Neural cell (in vitro differentiated cells): Measurements from ENCODE around the gene GSK3B. TPM values are rescaled to one million over a fixed set of nuclear protein-coding genes. Genes with fewer than 3 reads are reported as not detected.

Source experiments
- H2AFZ ChIP-seq: fragments of 200-600, 300-800 bp; sonication (generic), shearing (Covaris generic); 2 replicates; pipeline ENCODE4 v1.6.0; 2014; ENCODE audit warnings: low read depth, mild to moderate bottlenecking, antibody characterized with exemption, low read length, moderate library complexity
- H3F3A ChIP-seq: fragments of 200-600 bp; shearing (Covaris generic); 2 replicates; pipeline ENCODE4 v1.6.1; 2016; ENCODE audit warnings: mild to moderate bottlenecking, moderate library complexity, mixed read lengths, antibody characterized with exemption, low read length; ENCODE audit not compliant: insufficient read depth, poor library complexity, severe bottlenecking
- H3K27ac ChIP-seq: fragments of 200-600, 300-800 bp; sonication (generic), shearing (Covaris generic); 2 replicates; pipeline ENCODE4 v1.5.1; 2014; ENCODE audit warnings: mild to moderate bottlenecking, low read length, moderate library complexity
- H3K27me3 ChIP-seq: fragments of 300-800, 200-600 bp; sonication (generic), shearing (Covaris generic); 2 replicates; pipeline ENCODE4 v1.6.0; 2014; ENCODE audit warnings: mild to moderate bottlenecking, low read depth, low read length, moderate library complexity; ENCODE audit not compliant: insufficient read depth
- H3K36me3 ChIP-seq: fragments of 300-800, 200-600 bp; sonication (generic), shearing (Covaris generic); 2 replicates; pipeline ENCODE4 v1.5.1; 2014; ENCODE audit warnings: mild to moderate bottlenecking, antibody characterized with exemption, low read length, moderate library complexity; ENCODE audit not compliant: insufficient read depth
- H3K4me2 ChIP-seq: fragments of 300-800, 200-600 bp; sonication (generic), shearing (Covaris generic); 2 replicates; pipeline ENCODE4 v1.6.0; 2014; ENCODE audit warnings: mild to moderate bottlenecking, low read length
- H3K4me3 ChIP-seq: fragments of 300-800, 200-600 bp; sonication (generic), shearing (Covaris generic); 2 replicates; pipeline ENCODE4 v1.5.1; 2014; ENCODE audit warnings: mild to moderate bottlenecking, low read length, moderate library complexity
- H3K79me2 ChIP-seq: fragments of 200-600 bp; shearing (Covaris generic); replicated peaks from 2 replicates; pipeline ENCODE4 v1.6.0; 2014; ENCODE audit warnings: mild to moderate bottlenecking, low read length, moderate library complexity; ENCODE audit not compliant: insufficient read depth
- H3K9ac ChIP-seq: fragments of 300-800, 200-600 bp; sonication (generic), shearing (Covaris generic); 2 replicates; pipeline ENCODE4 v1.6.1; 2016; ENCODE audit warnings: mild to moderate bottlenecking, low read length, mixed read lengths
- H3K9me2 ChIP-seq: fragments of 200-600 bp; shearing (Covaris generic); 2 replicates; pipeline ENCODE4 v1.6.1; 2016; ENCODE audit warnings: mild to moderate bottlenecking, low read length, mixed read lengths; ENCODE audit not compliant: insufficient read depth
- H3K9me3 ChIP-seq: fragments of 200-600, 300-800 bp; sonication (generic), shearing (Covaris generic); 2 replicates; pipeline ENCODE4 v1.6.1; 2016; ENCODE audit warnings: mild to moderate bottlenecking, mixed run types, low read length, moderate library complexity, mixed read lengths
- H4K20me1 ChIP-seq: fragments of 200-600 bp; shearing (Covaris generic); 2 replicates; pipeline ENCODE4 v1.6.1; 2016; ENCODE audit warnings: mild to moderate bottlenecking, mixed run types; ENCODE audit not compliant: insufficient read depth
- EP300 ChIP-seq: fragments of 450-650 bp; conservative IDR thresholded peaks from 2 replicates; pipeline ENCODE4 v1.6.1; 2014; ENCODE audit warnings: antibody characterized with exemption, mild to moderate bottlenecking, moderate library complexity; ENCODE audit not compliant: poor library complexity, severe bottlenecking
- EZH2 ChIP-seq: fragments of 200-600, 300-800 bp; shearing (Covaris generic), sonication (generic); IDR thresholded peaks from 2 replicates; pipeline ENCODE4 v1.6.1; 2014; ENCODE audit warnings: antibody characterized with exemption, low read length, borderline replicate concordance, mild to moderate bottlenecking; ENCODE audit not compliant: insufficient read depth, poor library complexity, severe bottlenecking
- MXI1 ChIP-seq: fragments of 450-650 bp; conservative IDR thresholded peaks from 2 replicates; pipeline ENCODE4 v1.6.1; 2014; ENCODE audit warnings: antibody characterized with exemption, mild to moderate bottlenecking; ENCODE audit not compliant: poor library complexity, severe bottlenecking
- POLR2AphosphoS5 ChIP-seq: IDR thresholded peaks from 2 replicates; pipeline ENCODE4 v1.6.1; 2012
- RAD21 ChIP-seq: fragments of 450-650 bp; conservative IDR thresholded peaks from 2 replicates; pipeline ENCODE4 v1.6.1; 2014; ENCODE audit warnings: antibody characterized with exemption, mild to moderate bottlenecking, moderate library complexity
- REST ChIP-seq: IDR thresholded peaks from 2 replicates; pipeline ENCODE4 v1.6.1; 2012; ENCODE audit warnings: borderline replicate concordance
- SMC3 ChIP-seq: fragments of 450-650 bp; conservative IDR thresholded peaks from 2 replicates; pipeline ENCODE4 v1.6.1; 2014; ENCODE audit warnings: antibody characterized with exemption, mild to moderate bottlenecking, moderate library complexity; ENCODE audit not compliant: poor library complexity
- TAF1 ChIP-seq: IDR thresholded peaks from 2 replicates; pipeline ENCODE4 v1.6.1; 2012; ENCODE audit warnings: low read depth
- polyA plus RNA-seq: library from polyadenylated mRNA; depleted of rRNA; stranded (reverse); fragments of >200 nt; gene quantifications from 2 replicates; pipeline ENCODE4 v1.2.3, GENCODE V29; 2014
- TF ChIP-seq, protein P1 (sequence below): fragments of 450-650 bp; IDR thresholded peaks from 2 replicates; pipeline ENCODE4 v1.5.1; 2014; ENCODE audit warnings: antibody characterized with exemption, mild to moderate bottlenecking, moderate library complexity; ENCODE audit not compliant: poor library complexity, severe bottlenecking

The GSK3B gene
- polyA plus RNA-seq, 1 donor from 2014 or later: 48.5 TPM

GRCh38 chr3:119862616-119863015 lies 231.6 kb downstream of the GSK3B start:
- H3K4me3 ChIP-seq: no peak overlapping the region
- TF ChIP-seq, protein P1, sequence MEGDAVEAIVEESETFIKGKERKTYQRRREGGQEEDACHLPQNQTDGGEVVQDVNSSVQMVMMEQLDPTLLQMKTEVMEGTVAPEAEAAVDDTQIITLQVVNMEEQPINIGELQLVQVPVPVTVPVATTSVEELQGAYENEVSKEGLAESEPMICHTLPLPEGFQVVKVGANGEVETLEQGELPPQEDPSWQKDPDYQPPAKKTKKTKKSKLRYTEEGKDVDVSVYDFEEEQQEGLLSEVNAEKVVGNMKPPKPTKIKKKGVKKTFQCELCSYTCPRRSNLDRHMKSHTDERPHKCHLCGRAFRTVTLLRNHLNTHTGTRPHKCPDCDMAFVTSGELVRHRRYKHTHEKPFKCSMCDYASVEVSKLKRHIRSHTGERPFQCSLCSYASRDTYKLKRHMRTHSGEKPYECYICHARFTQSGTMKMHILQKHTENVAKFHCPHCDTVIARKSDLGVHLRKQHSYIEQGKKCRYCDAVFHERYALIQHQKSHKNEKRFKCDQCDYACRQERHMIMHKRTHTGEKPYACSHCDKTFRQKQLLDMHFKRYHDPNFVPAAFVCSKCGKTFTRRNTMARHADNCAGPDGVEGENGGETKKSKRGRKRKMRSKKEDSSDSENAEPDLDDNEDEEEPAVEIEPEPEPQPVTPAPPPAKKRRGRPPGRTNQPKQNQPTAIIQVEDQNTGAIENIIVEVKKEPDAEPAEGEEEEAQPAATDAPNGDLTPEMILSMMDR: no peak
- no peak for TF ChIP-seq EZH2
- TF ChIP-seq MXI1: no peak
- TF ChIP-seq TAF1: no peak
- no peak for TF ChIP-seq EP300
- H3K79me2 ChIP-seq: no peaks in the 10 kb centered on the region
- no peaks in the 10 kb centered on the region for H3K9me3 ChIP-seq
- H3K9ac ChIP-seq: no peak overlapping the region
- no peaks in the 10 kb centered on the region for H3K9me2 ChIP-seq
- H3K36me3 ChIP-seq: peaks cover 37% of the 10 kb centered on the region
- H3K27ac ChIP-seq: no peak overlapping the region
- H3K27me3 ChIP-seq: no peaks in the 10 kb centered on the region
- no peaks in the 10 kb centered on the region for H3F3A ChIP-seq
- no peaks in the 10 kb centered on the region for H4K20me1 ChIP-seq
- H3K4me2 ChIP-seq: no peak overlapping the region
- no peak overlapping the region for H2AFZ ChIP-seq

GRCh38 chr3:119861681-119862080 lies 232.6 kb downstream of the GSK3B start:
- H3K9me3 ChIP-seq: no peaks in the 10 kb centered on the region
- TF ChIP-seq, protein P1: no peak
- TF ChIP-seq REST (no peak), MXI1 (no peak), RAD21 (no peak), EP300 (no peak), POLR2AphosphoS5 (no peak), EZH2 (no peak), SMC3 (no peak), TAF1 (no peak)
- no peaks in the 10 kb centered on the region for H4K20me1 ChIP-seq
- no peaks in the 10 kb centered on the region for H3F3A ChIP-seq
- no peak overlapping the region for H3K9ac ChIP-seq
- peaks cover 46% of the 10 kb centered on the region for H3K36me3 ChIP-seq
- H2AFZ ChIP-seq: no peak overlapping the region
- no peaks in the 10 kb centered on the region for H3K9me2 ChIP-seq
- no peaks in the 10 kb centered on the region for H3K27me3 ChIP-seq
- H3K27ac ChIP-seq: no peak overlapping the region
- H3K4me3 ChIP-seq: no peak overlapping the region
- H3K79me2 ChIP-seq: no peaks in the 10 kb centered on the region
- no peak overlapping the region for H3K4me2 ChIP-seq
